Activated CD8-positive, alpha-beta memory T cell treated with anti-CD3 and anti-CD28 coated beads for 1 hour (primary cell): ENCODE measurements around the gene ZBTB8A.
"Not testable (repeated sequence)": the region's sequence is repeated elsewhere in the genome, so short reads cannot be mapped to it uniquely, and the experiment has no call there.

Source experiments
- DNase-seq, 2 donors: peaks; one replicate each; pipeline ENCODE4 v3.0.0-alpha.2; 2020; ENCODE audit warnings: low read depth in 1 of 2; ENCODE audit errors: extremely low read depth in 1 of 2

Gene ZBTB8A

DNA sequence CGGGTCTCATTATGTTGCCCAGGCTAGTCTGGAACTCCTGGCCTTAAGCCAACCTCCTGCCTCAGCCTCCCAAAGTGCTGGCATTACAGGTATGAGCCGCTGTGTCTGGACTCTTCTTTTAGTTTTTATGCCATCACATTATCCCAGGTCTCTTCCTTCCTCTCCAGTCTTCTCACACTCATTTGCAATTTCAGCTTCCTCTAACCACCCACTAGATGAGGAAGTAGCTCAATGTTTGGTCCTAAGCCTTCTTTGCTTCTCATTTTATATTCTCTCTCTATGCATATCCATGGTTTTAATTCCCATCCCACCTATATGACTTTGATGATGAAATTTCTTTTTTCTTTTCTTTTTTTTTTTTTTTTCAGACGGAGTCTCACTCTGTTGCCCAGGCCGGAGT lies 3.1 kb upstream of the ZBTB8A start:
- DNase-seq: no peak

DNA sequence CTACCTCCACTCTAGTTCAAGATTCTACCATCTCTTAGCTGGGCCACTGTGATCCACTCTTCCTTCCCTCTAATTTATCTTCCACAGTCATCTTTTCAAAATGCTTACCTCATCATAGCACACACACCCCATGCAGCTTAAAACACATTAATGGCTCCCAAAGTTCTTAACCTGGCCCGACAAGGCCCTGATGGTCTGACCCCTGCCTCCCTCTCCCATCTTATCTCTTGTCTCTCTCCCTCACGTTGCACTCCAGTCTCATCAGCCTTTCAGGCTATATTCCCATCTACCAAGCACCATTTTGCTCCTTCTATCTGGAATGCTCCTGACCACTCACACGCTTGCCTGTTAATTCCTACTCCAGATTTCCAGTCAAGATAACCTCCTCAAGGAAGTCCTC lies 2.5 kb upstream of the ZBTB8A start:
- DNase-seq: no peak

DNA sequence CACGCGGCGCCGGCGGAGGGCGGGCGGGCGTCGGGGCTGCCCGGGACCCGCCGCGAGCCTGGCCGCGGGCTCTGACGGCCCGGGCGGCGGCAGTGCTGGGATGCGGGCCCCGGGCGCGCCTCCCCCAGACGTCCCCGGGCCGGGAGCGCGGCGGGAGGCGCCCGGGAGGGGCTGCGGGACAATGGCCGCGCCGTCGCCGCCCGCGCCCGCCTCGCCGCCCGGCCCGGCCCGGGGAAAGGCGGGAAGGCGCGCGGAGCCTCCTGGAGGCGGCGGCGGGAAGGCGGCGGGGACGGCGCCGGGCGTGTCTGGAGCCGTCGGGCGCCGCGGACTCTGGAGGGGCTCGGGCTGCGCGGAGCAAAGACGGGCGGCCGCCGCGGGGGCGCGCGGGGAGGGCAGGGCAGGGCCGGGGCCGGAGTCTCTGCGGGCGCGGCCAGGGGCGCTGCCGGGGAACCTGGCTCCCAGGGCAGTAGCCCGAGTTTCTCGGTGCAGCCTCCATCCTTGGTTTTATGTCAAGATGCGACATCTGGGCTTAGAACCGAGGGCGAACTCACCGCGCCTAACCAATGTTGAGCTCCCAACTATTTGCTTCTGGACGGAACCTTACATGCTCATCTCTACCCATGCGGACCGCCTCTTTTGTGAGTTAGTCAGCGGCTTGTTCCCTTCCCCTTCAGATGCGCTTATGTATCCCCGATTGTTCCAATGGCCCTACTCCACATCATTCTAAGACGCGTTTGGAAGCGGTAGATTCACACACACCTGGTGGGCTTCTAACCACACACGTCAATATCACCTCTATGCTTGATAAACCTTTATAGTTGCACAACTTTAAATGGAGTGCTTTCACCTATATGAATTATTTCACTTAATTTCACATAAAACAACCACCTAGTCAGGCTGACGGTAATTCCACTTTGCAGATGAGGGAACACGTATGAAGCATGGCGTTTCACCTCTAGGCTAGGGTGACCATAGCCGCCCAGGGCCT lies 651 bp downstream of the ZBTB8A start:
- no peak for DNase-seq

DNA sequence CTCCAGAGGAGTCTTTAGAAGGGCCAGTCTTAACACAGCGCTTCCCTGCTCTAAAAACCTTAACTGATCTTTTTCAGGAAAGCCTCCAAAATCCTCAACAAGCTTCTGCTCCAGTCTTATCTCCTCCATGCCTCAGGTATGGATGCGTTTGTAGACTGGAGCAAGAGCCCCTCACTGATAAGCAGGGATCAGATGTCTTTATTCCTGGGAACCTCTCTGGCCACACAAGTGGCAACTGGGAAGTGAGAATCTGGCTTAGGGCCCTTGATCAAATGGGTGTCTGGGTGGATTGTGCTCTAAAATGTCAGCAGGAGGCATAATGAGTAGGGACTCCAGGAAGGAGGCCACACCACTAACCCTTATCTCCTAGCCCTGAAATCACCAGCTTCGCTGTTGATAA lies 1.4 kb downstream of the ZBTB8A start:
- no peak for DNase-seq

DNA sequence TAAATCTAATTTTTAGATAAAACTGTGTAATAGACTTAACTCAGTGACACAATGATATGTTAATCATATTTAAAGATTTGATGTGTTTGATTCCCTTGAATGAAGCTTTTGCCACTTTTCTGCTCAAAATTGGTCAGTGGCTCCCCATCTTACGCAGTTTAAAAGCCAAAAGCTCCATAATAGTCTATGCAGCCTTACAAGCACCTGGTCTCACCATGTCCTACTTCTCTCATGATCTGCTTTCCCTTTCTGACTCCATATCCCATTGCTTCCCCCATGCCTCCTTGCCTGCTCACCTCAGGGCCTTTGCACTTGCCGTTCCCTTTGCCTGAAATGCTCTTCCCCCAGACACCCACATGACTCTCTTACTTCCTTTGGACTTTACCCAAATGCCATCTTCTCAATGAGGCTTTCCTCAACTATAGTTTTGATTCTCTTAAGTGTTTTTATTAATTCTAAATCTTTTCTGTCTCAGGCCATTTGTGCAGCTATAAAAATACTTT lies 1.9 kb downstream of the ZBTB8A start:
- DNase-seq: no peak

- no peak for DNase-seq
These were observed 7.4 kb downstream of the ZBTB8A start for GRCh38 chr1:32546611-32547010.

DNA sequence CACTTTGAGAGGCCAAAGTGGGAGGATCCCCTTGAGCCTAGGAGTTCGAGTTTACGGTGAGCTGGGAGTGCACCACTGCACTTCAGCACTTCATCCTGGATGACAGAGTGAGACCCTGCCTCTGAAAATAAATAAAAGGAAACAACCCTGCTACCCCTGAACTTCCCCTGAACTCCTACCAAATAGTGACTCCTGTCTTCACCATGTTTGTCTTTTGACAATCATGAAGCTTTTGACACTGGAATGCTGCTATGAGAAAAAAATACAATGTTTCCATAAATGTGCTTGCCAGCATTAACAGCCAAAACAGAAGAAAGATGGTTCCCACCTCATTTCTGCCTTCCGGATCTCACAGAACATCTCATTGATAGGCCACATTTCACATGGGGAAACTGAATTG lies 10.4 kb downstream of the ZBTB8A start:
- DNase-seq: no peak

GRCh38 chr1:32554288-32554687 lies 15.1 kb downstream of the ZBTB8A start:
- no peak for DNase-seq

DNA sequence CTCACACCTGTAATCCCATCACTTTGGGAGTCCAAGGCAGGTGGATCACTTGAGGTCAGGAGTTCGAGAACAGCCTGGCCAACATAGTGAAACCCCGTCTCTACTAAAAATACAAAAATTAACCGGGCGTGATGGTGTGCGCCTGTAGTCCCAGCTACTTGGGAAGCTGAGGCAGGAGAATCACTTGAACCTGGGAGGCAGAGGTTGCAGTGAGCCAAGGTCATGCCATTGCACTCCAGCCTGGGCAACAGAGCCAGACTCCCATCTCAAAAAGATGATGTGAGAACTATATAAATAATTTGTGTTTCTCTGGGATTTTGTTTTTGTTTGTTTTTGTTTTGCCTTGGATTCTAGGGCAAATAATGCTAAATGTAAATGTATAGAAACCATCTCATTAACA lies 17.8 kb downstream of the ZBTB8A start:
- not testable (repeated sequence) for DNase-seq

GRCh38 chr1:32557812-32558211 lies 18.6 kb downstream of the ZBTB8A start:
- DNase-seq: no peak

- no peak for DNase-seq
These were observed 29.7 kb downstream of the ZBTB8A start for GRCh38 chr1:32568929-32569328.

GRCh38 chr1:32580348-32581017 lies 41.3 kb downstream of the ZBTB8A start:
- DNase-seq: no peak

DNA sequence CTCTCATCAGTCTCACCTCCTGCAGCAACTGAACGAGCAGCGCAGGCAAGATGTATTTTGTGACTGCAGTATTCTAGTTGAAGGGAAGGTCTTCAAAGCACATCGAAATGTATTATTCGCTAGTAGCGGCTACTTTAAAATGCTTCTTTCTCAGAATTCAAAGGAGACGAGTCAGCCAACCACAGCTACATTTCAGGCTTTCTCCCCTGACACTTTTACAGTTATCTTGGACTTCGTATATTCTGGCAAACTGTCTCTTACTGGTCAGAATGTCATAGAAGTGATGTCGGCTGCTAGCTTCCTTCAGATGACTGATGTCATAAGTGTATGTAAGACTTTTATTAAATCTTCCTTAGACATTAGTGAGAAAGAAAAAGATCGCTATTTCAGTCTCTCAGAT lies 53.7 kb downstream of the ZBTB8A start:
- no peak for DNase-seq

DNA sequence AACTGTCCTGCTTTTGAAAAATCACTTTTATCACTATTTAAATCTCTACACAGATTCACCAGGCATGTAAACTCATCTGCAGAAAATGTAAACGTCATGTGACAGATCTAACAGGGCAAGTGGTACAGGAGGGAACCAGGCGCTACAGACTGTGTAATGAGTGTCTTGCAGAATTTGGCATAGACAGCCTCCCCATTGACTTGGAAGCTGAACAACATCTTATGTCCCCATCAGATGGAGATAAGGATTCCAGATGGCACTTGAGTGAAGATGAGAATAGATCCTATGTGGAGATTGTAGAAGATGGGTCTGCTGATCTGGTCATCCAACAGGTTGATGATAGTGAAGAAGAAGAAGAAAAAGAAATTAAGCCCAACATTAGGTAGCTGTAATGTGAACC lies 60.8 kb downstream of the ZBTB8A start:
- no peak for DNase-seq

DNA sequence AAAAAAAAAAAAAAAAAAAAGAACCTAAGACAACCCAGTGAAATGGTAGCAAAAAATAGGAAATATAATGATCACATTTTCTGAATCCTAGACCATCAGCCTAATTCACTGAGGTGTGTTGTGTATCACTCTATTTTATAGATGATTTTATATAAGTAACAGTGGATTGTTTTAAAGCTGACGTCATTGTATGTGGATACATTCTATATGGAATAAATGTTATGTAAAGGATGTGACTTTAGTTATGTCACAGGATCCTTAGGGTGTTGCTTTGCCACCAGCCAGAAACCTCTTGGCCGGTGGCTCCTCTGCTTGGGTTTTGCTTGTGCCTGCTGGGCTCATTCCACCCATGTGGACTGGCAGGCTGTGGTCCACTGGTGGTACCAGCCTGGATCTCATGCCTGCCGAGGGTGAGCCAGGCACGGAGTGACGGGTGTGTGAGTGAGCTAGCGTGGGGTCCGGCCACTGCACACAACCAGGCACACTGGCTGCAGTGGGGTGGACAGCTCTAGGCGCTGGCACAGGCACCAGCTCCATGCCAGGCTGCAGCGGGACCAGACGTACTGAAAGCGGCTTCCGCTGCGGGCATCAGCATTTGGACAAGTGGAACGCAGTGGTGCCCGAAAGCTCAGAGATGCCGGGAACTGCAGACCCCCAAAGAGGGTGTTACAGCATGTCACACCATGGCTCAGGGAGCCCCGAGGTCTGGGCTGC lies 66.6 kb downstream of the ZBTB8A start:
- no peak for DNase-seq

DNA sequence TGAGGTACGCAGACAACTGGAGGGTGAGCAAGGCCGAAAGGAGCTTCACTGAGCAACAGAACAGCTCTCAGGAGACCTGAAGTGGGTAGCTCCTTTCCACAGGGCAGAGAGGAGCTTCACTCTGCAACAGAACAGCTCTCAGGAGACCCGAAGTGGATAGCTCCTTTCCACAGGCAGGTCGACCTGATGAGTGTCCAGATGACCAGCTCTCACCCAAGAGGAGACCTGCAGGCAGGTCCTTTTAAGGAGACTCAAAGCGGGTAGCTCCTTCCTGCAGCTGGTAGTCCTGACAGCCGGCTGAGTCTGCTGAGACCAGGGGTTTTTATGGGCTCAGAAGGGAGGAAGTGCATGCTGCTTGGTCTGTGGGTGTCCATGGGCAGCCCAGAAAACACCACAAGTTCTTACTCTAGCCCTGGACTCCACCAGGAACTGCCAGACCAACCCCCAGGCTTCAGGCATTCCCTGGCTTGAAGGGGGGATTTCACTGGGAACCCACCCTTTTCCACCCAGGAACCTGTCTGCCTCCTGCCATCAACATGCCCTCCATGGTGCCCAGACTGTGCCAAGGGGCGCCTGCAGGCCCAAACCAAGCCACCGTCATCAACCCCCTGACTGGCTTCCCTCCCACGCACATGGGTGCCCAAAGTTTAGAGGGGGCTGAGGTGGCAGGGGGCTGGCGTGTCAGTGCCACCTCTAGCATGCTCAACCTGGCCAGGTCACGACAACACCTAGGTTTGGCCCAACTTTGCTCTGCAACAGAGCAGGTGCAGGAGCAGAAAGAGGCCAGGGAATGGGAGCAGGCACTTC lies 67.5 kb downstream of the ZBTB8A start:
- no peak for DNase-seq

DNA sequence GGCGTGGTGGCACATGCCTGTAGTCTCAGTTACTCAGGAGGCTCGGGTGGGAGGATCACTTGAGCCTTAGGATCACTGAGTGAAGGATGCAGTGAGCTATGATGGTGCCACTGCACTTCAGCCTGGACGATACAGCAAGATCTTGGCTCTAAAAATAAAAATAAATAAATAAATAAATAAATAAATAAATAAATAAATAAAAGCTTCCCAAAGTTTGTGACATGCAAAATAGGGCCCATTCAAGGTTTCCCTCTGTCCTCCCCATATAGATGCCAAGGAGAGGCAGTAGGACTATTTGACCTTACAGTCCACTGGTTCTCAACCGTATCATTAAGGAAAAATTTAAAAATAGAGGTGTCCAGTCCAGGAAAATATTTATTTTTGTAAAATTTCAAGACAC lies 70.0 kb downstream of the ZBTB8A start:
- no peak for DNase-seq

DNA sequence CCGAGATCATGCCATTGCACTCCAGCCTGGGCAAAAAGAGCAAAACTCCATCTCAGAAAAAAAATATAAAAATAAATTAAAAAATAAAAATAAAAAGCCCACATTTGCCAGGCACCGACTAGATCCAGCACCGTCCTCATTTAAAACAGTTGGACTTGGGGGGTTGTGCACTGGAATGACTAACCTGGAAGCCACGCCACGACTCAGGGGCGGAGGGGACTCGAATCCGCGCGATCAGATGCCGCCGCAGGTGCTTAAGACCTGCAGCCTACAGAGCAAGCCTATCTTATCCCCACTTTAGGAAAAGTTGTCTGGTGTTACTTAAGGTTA lies 72.6 kb downstream of the ZBTB8A start:
- no peak for DNase-seq

- peak in 1 of 2 donors; percentile 18 for DNase-seq
These were observed 73.1 kb downstream of the ZBTB8A start for GRCh38 chr1:32612189-32612881.

GRCh38 chr1:32613472-32613871 lies 74.2 kb downstream of the ZBTB8A start:
- DNase-seq: no peak
